Adipose tissue (tissue), 3 donors: ENCODE data around the gene ZNF71. TPM values are rescaled to one million over a fixed set of nuclear protein-coding genes. Genes with fewer than 3 reads are reported as not detected.
"Not testable (repeated sequence)": the region's sequence is repeated elsewhere in the genome, so short reads cannot be mapped to it uniquely, and the experiment has no call there.

Source experiments
- H3K27ac ChIP-seq: one replicate; pipeline ENCODE4 v1.5.1; 2013; ENCODE audit warnings: low read depth, low read length
- WGBS, 3 donors: extraction: QIAGEN DNeasy Blood & Tissue Kit; methylation state at CpG; one replicate each; pipeline ENCODE4 v1.1.7; 2013; 5-methylcytosine and 5-hydroxymethylcytosine counted together
- polyA plus RNA-seq, 3 donors: library from polyadenylated mRNA; stranded (reverse); fragments of 200-250 nt; gene quantifications; one replicate each; pipeline ENCODE4 v1.2.3, GENCODE V29; 2013
- donor health status: healthy with polysubstance abuse.
- donor health status: Bipolar disorder and iron deficiency.
- donor health status: healthy.

ZNF71 gene
- polyA plus RNA-seq, 3 donors = 2.2 to 4.2 (median 3.4) TPM

DNA sequence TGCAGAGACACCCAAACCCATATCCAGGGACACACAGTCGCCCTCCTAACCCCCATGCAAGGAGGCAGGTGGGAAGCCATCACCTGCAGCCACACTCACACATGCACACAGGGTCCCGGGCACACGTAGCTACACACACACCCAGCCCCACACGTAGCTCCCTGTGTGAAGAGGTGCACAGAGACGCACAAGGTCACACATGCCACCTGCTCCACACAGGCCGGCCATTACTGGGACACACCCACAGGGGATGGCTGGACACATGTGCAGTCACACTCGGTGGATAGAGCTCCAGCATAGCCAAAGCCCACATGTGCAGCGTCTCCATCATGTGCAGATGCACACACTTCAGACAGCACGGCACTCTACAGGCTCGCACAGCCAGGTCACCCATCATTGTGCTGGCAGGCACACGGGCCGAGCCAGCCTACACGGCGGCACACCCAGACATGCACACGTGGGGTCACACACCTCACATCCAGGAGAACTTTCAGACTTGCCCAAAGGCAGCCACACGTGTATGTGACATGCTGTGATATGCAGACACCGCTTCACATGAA, 75.4 kb downstream of the ZNF71 start:
- H3K27ac ChIP-seq = no peak overlapping the region
- 52 to 84% (median 82%) methylated on average over 17 of the region's 17 CpGs for WGBS, 3 donors

DNA sequence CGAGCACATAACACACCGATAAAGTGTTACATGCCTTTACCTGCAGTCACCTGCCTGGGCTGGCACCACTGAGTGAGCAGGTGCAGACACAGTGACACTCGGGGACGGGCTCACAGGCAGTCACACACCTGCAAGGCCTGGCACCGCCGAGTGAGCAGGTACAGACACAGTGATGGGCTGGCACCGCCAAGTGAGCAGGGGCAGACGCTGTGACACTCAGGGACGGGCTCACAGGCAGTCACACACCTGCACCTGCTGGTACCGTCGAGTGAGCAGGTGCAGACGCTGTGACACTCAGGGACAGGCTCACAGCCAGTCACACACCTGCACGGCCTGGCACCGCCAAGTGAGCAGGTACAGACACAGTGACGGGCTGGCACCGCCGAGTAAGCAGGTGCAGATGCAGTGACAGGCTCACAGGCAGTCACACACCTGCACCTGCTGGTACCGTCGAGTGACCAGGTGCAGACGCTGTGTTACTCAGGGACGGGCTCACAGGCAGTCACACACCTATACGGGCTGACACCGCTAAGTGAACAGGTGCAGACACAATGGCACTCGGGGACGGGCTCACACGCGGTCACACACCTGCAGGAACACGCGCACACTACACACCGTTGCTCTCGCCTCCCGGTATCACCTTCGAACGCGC, 76.0 kb downstream of the ZNF71 start:
- 12 to 39% (median 32%) methylated on average over 35 of the region's 35 CpGs for WGBS, 3 donors
- no peak overlapping the region for H3K27ac ChIP-seq

DNA sequence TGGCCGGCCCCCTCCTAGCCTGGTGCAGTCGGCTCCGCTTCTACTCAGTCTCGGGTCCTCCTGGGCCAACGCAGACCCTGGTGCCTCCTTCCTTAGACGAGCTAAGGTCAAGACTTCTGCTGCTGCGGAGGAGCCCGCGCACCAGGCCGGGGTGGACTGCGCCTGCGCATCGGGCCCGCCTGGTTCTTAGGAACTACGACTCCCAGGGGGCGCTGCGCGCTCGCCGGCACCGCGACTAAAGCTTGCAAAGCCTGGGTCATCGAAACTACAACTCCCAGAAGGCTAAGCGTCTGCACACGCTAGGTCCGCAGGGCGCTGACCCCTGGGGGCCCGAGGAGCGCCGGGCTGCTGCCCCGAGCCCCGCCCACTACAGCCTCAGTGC, 76.5 kb downstream of the ZNF71 start, which contains the start of gene ZNF835:
Gene ZNF835 (minus strand): TSS at position 145 of the 382 bp plus-strand sequence. CDS start 6,559 bp downstream, outside the sequence.
- 1% methylated on average over 30 to 32 of the region's 32 CpGs for WGBS, 3 donors
- H3K27ac ChIP-seq = no peak within 1 kb of the TSS

DNA sequence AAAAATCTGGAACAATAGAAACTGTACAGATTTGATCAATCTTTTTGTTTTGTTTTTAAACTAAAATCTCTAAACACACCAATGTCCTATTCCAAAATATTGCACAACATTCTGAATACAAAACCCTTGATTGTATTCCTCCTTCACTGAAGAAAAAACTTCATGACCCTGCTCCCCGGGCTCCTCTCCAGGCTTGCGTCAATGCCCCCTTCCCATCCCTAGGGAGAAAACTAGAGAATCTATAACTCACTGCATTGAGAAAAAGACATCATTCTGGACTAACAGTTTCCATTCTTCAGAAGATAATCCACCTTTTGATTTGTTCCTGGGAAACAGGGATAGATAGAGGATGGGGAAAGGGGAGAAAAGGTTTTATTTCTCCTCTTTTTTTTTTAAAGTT, 77.5 kb downstream of the ZNF71 start:
- not testable (repeated sequence) for H3K27ac ChIP-seq
- 59 to 77% (median 60%) methylated on average over 2 of the region's 2 CpGs for WGBS, 3 donors

Other genes starting within 250 kb of the ZNF71 start
- gene ZNF582, start 201.8 kb upstream of the ZNF71 start, polyA plus RNA-seq = 1 to 10 TPM; 2.1 to 3.8 (median 2.3) TPM
- 1 to 10 TPM; 1.5 to 2.1 (median 1.9) TPM for gene ZNF583, start 191.0 kb upstream of the ZNF71 start, polyA plus RNA-seq
- gene ZNF667, start 118.0 kb upstream of the ZNF71 start, polyA plus RNA-seq = 1 to 10 TPM in 2 of 3 donors, under 1 TPM in 1; 0.98 to 3.0 (median 1.6) TPM
- gene ZNF471, start 87.4 kb upstream of the ZNF71 start, polyA plus RNA-seq = 1 to 10 TPM; 1.7 to 2.8 (median 1.8) TPM
- 1 to 10 TPM; 2.1 to 5.3 (median 2.6) TPM for gene ZFP28, start 56.4 kb upstream of the ZNF71 start, polyA plus RNA-seq
- 1 to 10 TPM in 1 of 3 donors, under 1 TPM in 2; 0.79 to 4.3 (median 0.92) TPM for gene ZNF470, start 27.8 kb upstream of the ZNF71 start, polyA plus RNA-seq
- under 1 TPM in 2 of 3 donors, not detected in 1; 0.07 to 0.43 TPM for gene SMIM17, start 47.9 kb downstream of the ZNF71 start, polyA plus RNA-seq
- gene ZNF835, start 76.5 kb downstream of the ZNF71 start, polyA plus RNA-seq = 1 to 10 TPM in 2 of 3 donors, under 1 TPM in 1; 0.11 to 2.0 (median 1.1) TPM
- 1 to 10 TPM; 1.3 to 2.4 (median 2.2) TPM for gene PEG3, start 245.4 kb downstream of the ZNF71 start, polyA plus RNA-seq
- under 1 TPM in 2 of 3 donors, not detected in 1; 0.09 to 0.12 TPM for gene ZIM2, start 245.4 kb downstream of the ZNF71 start, polyA plus RNA-seq